GM21576 (cell line): ENCODE results near the gene VSIG10L2.
A peak's percentile ranks its signal among the peaks of the same experiment; 100 is the strongest.
"Not testable (repeated sequence)": the region's sequence is repeated elsewhere in the genome, so short reads cannot be mapped to it uniquely, and the experiment has no call there.

Source experiments
- ATAC-seq: cut with Tn5 transposase; IDR thresholded peaks from one replicate; pipeline ENCODE4 v1.9.1; 2021; ENCODE audit warnings: mild to moderate bottlenecking, moderate library complexity; ENCODE audit not compliant: unreplicated experiment

VSIG10L2 gene

DNA sequence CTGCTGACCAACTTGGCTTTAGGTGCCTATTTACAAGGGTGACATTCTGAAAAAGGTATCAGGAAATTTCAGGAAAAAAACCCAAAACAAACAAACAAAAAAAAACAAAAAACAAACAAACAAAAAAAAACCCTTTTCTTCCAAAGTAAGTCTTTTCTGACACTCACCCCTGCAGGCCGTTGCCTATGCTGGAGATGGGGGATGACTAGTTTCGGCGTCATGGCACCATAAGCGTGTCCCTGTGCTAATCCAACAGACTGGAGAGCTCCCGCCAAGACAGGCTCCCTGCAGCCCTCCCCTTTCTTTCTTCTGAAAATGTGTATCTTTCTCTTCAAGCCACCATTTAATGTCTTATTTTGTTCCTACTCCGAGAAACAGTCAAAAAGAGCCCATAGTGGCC, 13.7 kb downstream of the VSIG10L2 start:
- no peak for ATAC-seq

- ATAC-seq, result no peak
Measured at GRCh38 chr11:125959931-125960330, 14.1 kb downstream of the VSIG10L2 start.

- ATAC-seq, result no peak
Measured at GRCh38 chr11:125960771-125961170, 14.9 kb downstream of the VSIG10L2 start.

GRCh38 chr11:125967515-125967914, 21.7 kb downstream of the VSIG10L2 start:
- ATAC-seq, result no peak

DNA sequence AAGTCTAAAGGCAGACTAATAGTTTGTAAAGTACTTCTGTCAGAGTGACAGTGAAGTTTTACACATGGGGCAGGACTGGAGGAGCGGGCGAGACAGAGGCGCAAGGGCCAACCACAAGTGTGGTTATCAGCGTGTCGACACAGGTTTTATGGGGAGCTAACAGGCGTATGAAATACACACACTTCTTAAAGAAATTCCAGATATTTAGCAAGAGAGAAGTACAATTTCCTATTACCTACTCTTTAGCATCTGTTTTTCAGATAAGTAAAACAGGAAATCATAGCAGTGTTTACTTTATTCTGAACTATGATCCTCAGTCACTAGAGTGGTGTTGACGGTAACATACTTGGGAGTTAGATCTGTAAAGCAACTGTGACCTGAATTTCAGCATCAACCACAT, 22.5 kb downstream of the VSIG10L2 start:
- ATAC-seq, result no peak

DNA sequence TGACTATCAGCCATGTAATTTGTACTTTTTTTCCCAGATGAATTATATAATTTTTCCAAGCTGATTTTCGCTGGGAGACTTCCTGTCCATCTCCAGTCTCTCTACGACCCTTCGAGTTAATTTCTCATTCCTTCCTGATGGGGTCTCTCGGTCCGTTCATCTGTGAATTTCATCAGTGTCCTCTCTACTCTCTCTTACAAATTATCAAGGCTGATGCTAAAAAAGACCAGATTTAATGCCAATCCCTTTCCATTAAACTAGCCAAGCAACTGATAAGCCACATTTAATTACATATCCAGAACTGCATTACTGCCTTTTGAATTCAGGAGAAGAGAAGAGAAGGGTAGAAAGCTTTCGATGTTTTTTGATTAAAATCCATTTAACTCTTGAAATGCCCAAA, 25.8 kb downstream of the VSIG10L2 start:
- ATAC-seq, result no peak

DNA sequence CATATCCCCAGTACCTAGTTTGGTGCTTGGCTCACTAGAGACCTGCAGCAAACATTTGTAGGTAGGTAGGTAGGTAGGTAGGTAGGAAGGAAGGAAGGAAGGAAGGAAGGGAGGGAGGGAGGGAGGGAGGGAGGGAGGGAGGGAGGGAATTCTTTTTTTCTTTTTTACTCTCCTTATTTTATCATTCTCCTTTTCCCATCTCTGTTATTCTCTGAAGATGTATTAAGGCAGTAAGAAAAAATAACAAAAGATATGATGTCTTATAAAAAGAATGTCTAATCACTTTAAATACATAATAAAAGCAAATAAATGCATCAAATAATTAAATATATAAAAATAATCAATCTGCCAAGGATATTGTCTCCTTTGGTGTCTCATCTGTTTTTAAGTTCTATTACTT, 28.4 kb downstream of the VSIG10L2 start:
- no peak for ATAC-seq

DNA sequence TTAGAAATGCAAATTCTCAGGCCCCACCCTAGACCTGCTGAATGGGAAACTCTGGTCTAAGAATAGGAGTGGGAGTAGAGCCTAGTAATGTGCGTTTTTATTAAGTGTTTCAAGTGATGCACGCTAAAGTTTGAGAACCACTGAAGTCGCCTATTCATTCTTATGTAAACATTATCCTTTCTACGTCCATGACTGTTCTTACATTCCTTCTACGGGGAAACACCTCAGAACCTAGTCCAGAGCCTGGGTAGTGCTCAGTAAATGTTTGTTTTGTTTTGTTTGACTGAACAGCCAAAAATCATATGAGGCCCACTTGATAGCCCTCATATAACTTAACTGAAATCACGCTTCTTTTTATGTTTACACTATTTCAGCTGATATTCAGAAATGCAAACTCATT, 29.8 kb downstream of the VSIG10L2 start:
- no peak for ATAC-seq

- ATAC-seq, result no peak
Measured at GRCh38 chr11:125976156-125976555, 30.3 kb downstream of the VSIG10L2 start.

DNA sequence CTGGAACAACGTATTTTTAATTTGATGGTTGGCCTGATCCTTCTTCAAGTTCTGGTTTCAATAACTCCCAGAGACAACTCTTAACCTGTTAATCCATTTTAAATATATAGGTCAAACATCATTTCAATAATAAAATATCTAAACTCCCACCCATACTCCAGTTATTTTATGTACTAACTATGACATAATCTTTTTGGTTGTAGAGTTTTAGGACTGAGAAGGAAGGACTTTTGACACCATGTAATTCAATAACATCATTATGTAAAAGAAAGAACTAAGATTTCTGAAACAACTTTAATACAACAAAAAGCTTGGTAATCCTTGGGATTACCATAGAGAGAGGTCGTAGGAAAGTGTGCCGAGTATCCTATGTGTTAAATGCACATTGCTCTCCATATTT, 31.5 kb downstream of the VSIG10L2 start:
- no peak for ATAC-seq

- no peak for ATAC-seq
Measured at GRCh38 chr11:125978181-125978716, 32.4 kb downstream of the VSIG10L2 start.

DNA sequence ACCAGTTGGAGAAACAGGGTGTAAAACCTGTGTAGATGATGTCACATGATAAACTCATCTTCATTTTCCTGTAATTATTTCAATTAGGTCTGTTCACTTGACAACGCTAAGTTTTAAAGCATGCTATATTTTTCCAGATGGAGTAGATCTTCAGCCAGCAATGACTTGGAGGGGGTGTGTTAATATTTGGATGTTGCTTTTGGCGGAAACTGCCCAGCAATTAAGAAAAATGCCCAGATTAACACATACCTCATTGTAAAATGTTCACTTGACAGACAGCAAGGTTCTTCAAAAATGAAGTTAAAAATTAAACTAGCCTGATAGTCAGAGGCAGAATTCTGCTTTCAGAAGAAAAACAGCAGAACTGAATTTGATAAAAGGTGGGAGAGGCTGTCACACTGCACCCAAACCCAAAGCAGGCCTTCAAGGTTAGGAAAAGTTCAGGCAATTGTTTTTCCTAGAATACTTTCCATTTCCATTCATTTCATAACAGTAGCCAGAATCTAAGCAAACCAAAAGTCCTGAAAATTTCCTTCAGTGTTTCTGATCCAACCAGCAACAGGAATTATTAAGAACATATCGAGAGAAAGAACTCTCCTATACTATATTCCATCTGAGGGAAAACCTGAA, 33.0 kb downstream of the VSIG10L2 start:
- ATAC-seq, result no peak

DNA sequence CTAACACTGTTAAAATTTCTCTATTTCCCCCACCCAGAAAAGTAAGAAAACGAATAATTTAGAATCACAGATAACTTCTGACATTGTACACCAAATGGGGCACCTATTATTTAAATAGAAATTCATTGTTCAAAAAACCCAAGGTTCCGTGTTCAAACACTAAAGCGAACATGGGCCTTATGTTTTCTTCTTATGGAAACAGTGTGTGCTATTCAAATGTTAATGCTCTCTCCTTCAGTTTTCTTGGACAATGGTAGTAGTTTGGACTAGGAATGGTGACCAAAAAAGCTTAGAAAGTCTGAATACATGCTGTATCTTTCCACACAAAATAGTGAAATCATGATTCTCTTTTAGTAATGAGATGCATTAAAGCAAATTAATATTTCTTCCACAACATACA, 33.7 kb downstream of the VSIG10L2 start:
- no peak for ATAC-seq

GRCh38 chr11:125980436-125980835, 34.6 kb downstream of the VSIG10L2 start:
- ATAC-seq, result no peak

GRCh38 chr11:125982348-125982730, 36.5 kb downstream of the VSIG10L2 start:
- ATAC-seq, result no peak

DNA sequence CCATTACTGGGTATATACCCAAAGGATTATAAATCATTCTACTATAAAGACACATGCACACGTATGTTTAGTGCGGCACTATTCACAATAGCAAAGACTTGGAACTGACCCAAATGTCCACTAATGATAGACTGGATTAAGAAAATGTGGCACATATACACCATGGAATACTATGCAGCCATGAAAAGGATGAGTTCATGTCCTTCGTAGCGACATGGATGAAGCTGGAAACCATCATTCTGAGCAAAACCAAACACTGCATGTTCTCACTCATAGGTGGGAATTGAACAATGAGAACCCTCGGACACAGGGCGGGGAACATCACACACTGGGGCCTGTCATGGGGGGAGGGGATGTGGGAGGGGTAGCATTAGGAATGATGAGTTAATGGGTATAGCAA, 40.1 kb downstream of the VSIG10L2 start:
- not testable (repeated sequence) for ATAC-seq

DNA sequence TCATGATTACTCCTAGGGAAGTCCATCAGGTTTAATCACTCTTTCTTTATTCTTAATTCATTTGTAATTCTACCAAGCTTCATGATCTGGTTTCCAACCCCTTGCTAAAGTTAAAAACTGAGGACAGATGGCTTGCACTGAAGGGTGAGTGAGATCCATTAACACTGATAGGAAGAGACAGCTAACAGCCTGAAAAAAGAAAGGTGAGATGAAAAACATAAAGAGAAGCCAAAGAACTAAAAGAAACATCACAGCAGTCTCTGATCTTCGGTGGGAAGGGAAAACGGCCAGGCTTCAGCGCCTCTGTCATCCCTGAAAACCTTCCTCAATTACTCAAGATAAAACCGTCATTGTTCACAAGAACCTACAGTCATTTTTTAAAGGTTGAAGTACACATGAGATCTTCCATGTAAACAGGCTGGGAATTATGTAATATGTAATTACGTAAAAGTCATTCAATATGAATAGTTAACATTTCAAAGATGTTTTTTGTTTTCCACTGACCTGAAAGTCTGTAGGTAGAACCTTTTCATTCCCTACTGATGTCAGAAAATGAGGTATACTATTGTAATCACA, 41.3 kb downstream of the VSIG10L2 start:
- no peak for ATAC-seq

DNA sequence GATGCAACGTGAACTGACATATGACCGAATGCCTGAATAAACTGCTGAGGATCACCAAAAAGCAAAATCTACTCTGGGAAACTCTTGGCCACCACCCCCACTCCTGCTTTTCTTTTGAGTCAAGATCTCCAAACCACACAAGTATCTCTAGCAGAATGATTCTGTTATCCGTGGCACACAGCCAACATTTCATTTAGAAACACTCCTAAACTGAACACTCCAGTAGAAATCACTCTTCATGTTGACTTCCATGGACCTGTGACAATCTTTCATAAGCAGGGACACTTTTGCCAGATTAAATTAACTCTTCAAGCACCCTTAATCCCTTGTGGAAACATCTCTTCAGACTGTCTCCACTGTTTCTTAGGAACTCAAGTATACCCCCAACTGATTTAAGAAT, 44.4 kb downstream of the VSIG10L2 start:
- no peak for ATAC-seq

DNA sequence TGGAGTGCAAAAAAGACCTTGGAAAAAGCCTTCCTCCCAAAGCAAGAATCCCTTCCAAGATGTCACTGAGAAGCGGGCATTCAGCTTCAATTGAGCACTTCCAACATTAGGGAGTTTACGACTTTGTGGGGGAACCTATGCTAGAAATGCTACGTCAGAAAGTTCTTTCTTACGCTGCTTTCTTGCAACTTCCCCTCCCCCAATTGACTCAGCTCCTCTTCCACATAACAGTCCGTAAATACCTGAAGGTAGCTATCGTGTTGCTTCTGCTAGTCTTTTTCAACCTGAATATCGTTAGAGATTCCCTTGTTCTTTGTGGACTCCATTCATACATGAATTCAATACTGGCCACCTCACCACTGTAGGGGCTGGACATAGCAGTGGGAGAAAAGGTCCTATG, 47.0 kb downstream of the VSIG10L2 start:
- no peak for ATAC-seq

- ATAC-seq, result no peak
Measured at GRCh38 chr11:125994509-125994908, 48.7 kb downstream of the VSIG10L2 start.

- peak; percentile 93 for ATAC-seq
Measured at GRCh38 chr11:125995313-125995712, 49.5 kb downstream of the VSIG10L2 start.

DNA sequence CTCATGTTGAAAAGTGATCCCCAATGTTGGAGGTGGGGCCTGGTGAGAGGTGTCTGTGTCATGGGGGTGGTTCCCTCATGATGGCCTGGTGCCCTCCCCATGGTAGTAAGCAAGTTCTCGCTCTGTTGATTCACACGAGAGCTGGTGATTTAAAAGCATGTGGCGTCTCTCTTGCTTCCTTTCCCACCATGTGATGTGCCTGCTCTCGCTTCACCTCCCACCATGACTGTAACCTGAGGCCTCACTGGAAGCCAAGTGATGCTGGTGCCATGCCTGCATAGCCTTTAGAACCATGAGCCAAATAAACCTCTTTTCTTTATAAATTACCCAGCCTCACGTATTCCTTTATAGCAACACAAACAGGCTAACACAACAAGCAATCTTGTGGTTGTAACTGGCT, 52.4 kb downstream of the VSIG10L2 start:
- ATAC-seq, result no peak
